SU-DHL-6 (cell line): ENCODE data around the gene SPEG.

Experiments
- H2AFZ ChIP-seq: fragments of 200-600 bp; sonication (generic); 2 replicates; pipeline ENCODE4 v1.6.1; 2014; ENCODE audit warnings: low read depth, mild to moderate bottlenecking, moderate library complexity, mixed read lengths, antibody characterized with exemption, low read length; ENCODE audit not compliant: severe bottlenecking
- H3F3A ChIP-seq: fragments of 200-600 bp; shearing (Covaris generic); 2 replicates; pipeline ENCODE4 v1.6.0; 2016; ENCODE audit warnings: antibody characterized with exemption, mild to moderate bottlenecking; ENCODE audit not compliant: insufficient read depth
- H3K27ac ChIP-seq: fragments of 200-600 bp; sonication (generic); 2 replicates; pipeline ENCODE4 v1.5.1; 2016; ENCODE audit warnings: low read depth, mild to moderate bottlenecking, low read length, moderate library complexity, mixed read lengths
- H3K27me3 ChIP-seq: fragments of 200-600 bp; sonication (generic), shearing (Covaris generic); 2 replicates; pipeline ENCODE4 v1.6.0; 2014; ENCODE audit warnings: mild to moderate bottlenecking, low read length
- H3K36me3 ChIP-seq: fragments of 200-600 bp; sonication (generic); 2 replicates; pipeline ENCODE4 v1.6.1; 2014; ENCODE audit warnings: mild to moderate bottlenecking, low read length, mixed read lengths
- H3K4me2 ChIP-seq: fragments of 300-600, 200-600 bp; shearing (Covaris generic), sonication (generic); 2 replicates; pipeline ENCODE4 v1.6.0; 2014; ENCODE audit warnings: low read length, low read depth, mild to moderate bottlenecking; ENCODE audit not compliant: poor library complexity, severe bottlenecking
- H3K4me3 ChIP-seq: fragments of 200-600 bp; sonication (generic); 2 replicates; pipeline ENCODE4 v1.5.1; 2014; ENCODE audit warnings: antibody characterized with exemption, low read length, mild to moderate bottlenecking, mixed read lengths; ENCODE audit not compliant: insufficient read depth, poor library complexity, severe bottlenecking
- H3K79me2 ChIP-seq: fragments of 200-600 bp; sonication (generic); 2 replicates; pipeline ENCODE4 v1.6.1; 2014; ENCODE audit warnings: mild to moderate bottlenecking, low read length, moderate library complexity; ENCODE audit not compliant: insufficient read depth
- H3K9ac ChIP-seq: fragments of 200-600 bp; sonication (generic); 2 replicates; pipeline ENCODE4 v1.7.0; 2014; ENCODE audit warnings: mild to moderate bottlenecking, low read length
- H3K9me2 ChIP-seq: fragments of 200-600 bp; sonication (generic); replicated peaks from 2 replicates; pipeline ENCODE4 v1.6.1; 2014; ENCODE audit warnings: low read length; ENCODE audit not compliant: insufficient read depth
- H3K9me3 ChIP-seq: fragments of 200-600 bp; sonication (generic); 2 replicates; pipeline ENCODE4 v1.6.1; 2014; ENCODE audit warnings: low read length, mixed read lengths; ENCODE audit not compliant: insufficient read depth
- H4K20me1 ChIP-seq: fragments of 200-600 bp; sonication (generic); 2 replicates; pipeline ENCODE4 v1.6.1; 2014; ENCODE audit warnings: low read depth, mild to moderate bottlenecking, antibody characterized with exemption, low read length, moderate library complexity, mixed read lengths
- EZH2phosphoT487 ChIP-seq: fragments of 200-600 bp; sonication (generic), shearing (Covaris generic); conservative IDR thresholded peaks from 2 replicates; pipeline ENCODE4 v1.6.1; 2018; ENCODE audit warnings: mild to moderate bottlenecking, antibody characterized with exemption, low read length, moderate library complexity, mixed read lengths
- TF ChIP-seq, protein P1 (sequence below): fragments of 200-600 bp; sonication (generic); IDR thresholded peaks from one replicate; pipeline ENCODE4 v1.5.1; 2017; ENCODE audit warnings: antibody characterized with exemption, mild to moderate bottlenecking, low read length, moderate library complexity; ENCODE audit not compliant: insufficient read depth, poor library complexity, severe bottlenecking

SPEG gene

DNA sequence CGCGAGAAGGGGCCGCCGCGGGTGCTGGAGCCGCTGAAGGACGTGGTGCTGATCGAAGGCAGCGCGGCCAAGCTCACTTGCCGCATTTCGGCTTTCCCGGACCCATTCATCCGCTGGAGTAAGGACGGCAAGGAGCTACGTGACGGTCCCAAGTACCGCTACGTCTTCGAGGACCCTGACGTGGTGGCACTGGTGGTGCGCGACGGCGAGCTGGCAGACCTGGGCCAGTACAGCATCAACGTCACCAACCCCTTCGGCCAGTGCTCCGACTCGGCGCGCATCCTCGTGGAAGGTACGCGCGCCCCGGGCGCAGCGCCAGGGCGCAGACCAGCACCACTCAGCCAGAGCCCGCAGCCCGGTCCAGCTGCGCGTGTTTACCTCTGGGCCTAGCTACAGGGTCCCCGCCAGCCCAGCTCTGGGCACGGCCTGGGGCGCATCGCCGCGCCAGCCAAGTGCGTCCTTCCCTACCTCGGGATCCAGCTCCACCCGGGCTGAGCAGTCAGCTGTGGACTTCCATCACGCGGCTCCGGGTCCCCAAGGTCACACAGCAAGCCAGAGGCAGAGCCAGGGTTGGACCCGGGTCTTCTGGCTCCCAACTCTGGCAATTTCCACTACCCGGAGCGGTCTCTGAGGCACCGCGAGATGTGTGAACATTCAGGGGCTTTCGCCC, 62.3 kb downstream of the SPEG start:
- Histone ChIP-seq H3K9me3 (no peaks in the 10 kb centered on the region), H2AFZ (no peak overlapping the region), H3F3A (no peaks in the 10 kb centered on the region), H3K4me2 (no peak overlapping the region), H3K79me2 (peaks cover 11% of the 10 kb centered on the region; the same call in 1 of the 2 replicates), H4K20me1 (no peaks in the 10 kb centered on the region), H3K36me3 (no peaks in the 10 kb centered on the region), H3K9me2 (no peaks in the 10 kb centered on the region), H3K4me3 (no peak overlapping the region), H3K27me3 (no peaks in the 10 kb centered on the region), H3K27ac (no peak overlapping the region), H3K9ac (no peak overlapping the region)
- TF ChIP-seq EZH2phosphoT487 = no peak
- TF ChIP-seq, protein P1, sequence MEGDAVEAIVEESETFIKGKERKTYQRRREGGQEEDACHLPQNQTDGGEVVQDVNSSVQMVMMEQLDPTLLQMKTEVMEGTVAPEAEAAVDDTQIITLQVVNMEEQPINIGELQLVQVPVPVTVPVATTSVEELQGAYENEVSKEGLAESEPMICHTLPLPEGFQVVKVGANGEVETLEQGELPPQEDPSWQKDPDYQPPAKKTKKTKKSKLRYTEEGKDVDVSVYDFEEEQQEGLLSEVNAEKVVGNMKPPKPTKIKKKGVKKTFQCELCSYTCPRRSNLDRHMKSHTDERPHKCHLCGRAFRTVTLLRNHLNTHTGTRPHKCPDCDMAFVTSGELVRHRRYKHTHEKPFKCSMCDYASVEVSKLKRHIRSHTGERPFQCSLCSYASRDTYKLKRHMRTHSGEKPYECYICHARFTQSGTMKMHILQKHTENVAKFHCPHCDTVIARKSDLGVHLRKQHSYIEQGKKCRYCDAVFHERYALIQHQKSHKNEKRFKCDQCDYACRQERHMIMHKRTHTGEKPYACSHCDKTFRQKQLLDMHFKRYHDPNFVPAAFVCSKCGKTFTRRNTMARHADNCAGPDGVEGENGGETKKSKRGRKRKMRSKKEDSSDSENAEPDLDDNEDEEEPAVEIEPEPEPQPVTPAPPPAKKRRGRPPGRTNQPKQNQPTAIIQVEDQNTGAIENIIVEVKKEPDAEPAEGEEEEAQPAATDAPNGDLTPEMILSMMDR = no peak

DNA sequence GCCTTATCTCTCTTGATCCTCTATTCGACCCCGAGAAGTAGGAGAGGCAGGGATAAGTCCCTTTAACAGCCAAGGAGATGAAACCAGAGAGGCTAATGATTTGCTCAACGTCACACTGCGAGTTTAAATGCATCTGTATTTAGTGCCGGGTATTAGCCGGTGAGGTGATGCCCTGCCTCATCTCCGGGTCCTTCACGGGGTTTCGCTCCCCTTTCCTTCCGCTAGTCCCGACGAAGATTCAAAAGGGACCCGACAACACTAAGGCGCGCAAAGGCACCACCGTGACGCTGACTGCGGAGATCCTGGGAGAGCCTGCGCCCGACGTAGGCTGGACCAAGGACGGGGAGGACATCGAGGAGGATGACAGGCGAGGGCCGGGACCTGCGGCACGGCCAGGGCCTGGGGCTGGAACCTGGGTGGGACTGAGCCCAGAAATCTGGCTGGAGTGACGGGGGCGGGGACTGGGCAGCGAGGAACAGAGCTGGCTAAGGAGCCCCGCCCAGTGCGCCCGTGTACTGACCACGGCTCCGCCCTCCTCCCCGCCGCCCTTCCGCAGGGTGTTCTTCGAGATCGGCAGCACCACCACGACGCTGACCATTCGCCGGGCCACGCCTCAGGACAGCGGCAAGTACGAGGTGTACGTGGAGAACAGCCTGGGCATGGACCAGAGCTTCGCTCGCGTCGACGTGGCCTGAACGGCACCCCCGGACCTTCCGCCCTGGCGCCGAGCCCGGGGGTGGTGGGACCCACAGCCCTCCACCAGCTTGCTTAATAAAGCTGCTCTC, 63.0 kb downstream of the SPEG start:
- peak overlapping the region; percentile 88 for H3K9ac ChIP-seq

DNA sequence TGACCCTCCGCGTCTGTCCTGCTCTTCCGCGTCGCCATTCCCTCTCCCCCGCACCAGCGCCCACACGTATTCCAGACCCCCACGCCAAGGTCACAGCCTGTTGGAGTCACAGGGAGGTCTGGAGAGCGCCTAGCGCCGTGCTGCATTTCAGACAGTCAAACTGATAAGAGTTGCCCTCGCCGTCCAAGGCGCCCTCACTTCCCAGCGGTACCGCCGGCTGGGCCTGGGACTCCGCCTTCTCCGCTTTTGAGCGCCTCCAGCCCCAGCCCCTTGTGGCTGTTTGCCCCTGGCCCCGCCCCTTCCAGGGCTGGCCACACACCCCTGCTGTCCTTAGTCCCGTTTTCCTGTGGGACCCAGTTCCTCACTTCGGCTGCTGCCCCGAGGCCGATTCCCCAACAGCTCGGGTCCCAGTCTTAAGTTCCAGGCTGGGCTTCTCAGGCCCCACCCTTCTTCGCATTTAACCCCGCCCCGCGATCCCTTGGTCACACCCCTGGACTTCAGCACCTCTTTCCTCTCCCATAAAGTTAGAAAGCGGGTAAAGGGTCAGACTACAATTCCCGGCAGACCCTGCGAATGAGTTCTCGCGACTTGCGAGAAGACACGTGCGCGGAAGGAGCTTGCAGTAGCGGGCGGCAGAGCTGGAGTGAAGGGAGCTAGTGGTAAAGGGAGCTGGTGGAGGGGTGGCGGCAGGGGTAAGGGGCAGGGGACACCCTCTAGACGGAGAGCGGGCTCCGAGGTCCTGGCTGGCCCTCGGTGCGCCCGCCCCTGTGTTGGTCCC, 63.8 kb downstream of the SPEG start, which contains the start of gene GMPPA:
GMPPA (plus strand) TSS at position 612 of the 778 bp plus-strand sequence. CDS start 1,085 bp downstream, outside the sequence.
- Histone ChIP-seq H3K9me3 (no peaks in the 10 kb centered on the region), H3K4me3 (peak within 1 kb of the TSS; percentile 78), H3K27ac (no peak within 1 kb of the TSS), H3K27me3 (no peaks in the 10 kb centered on the region), H3K4me2 (peak within 1 kb of the TSS; percentile 86), H3F3A (no peaks in the 10 kb centered on the region), H4K20me1 (no peaks in the 10 kb centered on the region), H2AFZ (peak within 1 kb of the TSS; percentile 88), H3K9ac (peak within 1 kb of the TSS; percentile 88), H3K36me3 (no peaks in the 10 kb centered on the region), H3K79me2 (peaks cover 11% of the 10 kb centered on the region; the same call in 1 of the 2 replicates), H3K9me2 (no peaks in the 10 kb centered on the region)
- no peak for TF ChIP-seq EZH2phosphoT487
- TF ChIP-seq, protein P1 = no peak

More for the DNA sequence above, 63.0 kb downstream of the SPEG start:
- no peaks in the 10 kb centered on the region for H3K27me3 ChIP-seq
- H3K27ac ChIP-seq = no peak overlapping the region
- no peaks in the 10 kb centered on the region for H4K20me1 ChIP-seq
- H3K4me3 ChIP-seq = peak overlapping the region; percentile 78
- no peak for TF ChIP-seq EZH2phosphoT487
- TF ChIP-seq, protein P1 = no peak
- H3K79me2 ChIP-seq = peaks cover 11% of the 10 kb centered on the region; the same call in 1 of the 2 replicates
- peak overlapping the region; percentile 86 for H3K4me2 ChIP-seq
- no peaks in the 10 kb centered on the region for H3K36me3 ChIP-seq
- peak overlapping the region; percentile 88 for H2AFZ ChIP-seq
- no peaks in the 10 kb centered on the region for H3K9me2 ChIP-seq
- H3K9me3 ChIP-seq = no peaks in the 10 kb centered on the region
- H3F3A ChIP-seq = no peaks in the 10 kb centered on the region
